Suprapubic skin (tissue), 4 donors: Measurements from ENCODE around the gene ARHGEF28. TPM values are rescaled to one million over a fixed set of nuclear protein-coding genes. Genes with fewer than 3 reads are reported as not detected.

Source experiments
- DNase-seq, 2 donors: peaks; one replicate each; pipeline ENCODE4 v3.0.0-alpha.2; 2019; ENCODE audit warnings: low spot score in 2 of 2
- H3K27ac ChIP-seq: fragments of 200-600 bp; sonication (generic); one replicate; pipeline ENCODE4 v1.5.1; 2019
- H3K27me3 ChIP-seq: fragments of 200-600 bp; sonication (generic); one replicate; pipeline ENCODE4 v1.5.1; 2019
- H3K36me3 ChIP-seq: fragments of 200-600 bp; sonication (generic); one replicate; pipeline ENCODE4 v1.5.1; 2019
- H3K4me1 ChIP-seq: fragments of 200-600 bp; sonication (generic); one replicate; pipeline ENCODE4 v1.5.1; 2019
- H3K4me3 ChIP-seq: fragments of 200-600 bp; sonication (generic); one replicate; pipeline ENCODE4 v1.5.1; 2019; ENCODE audit warnings: mild to moderate bottlenecking
- H3K9me3 ChIP-seq: fragments of 200-600 bp; sonication (generic); one replicate; pipeline ENCODE4 v1.5.1; 2019
- CTCF ChIP-seq, 2 donors: fragments of 200-600 bp in 1 of 2; fragments of 450-650 bp in 1 of 2; sonication (generic) in 1 of 2; IDR thresholded peaks; one replicate each; pipeline ENCODE4 v1.5.1; 2016 to 2019; ENCODE audit warnings: antibody characterized with exemption in 2 of 2, mild to moderate bottlenecking in 1 of 2, moderate library complexity in 1 of 2
- EP300 ChIP-seq: sonication (generic); formaldehyde crosslinking; IDR thresholded peaks from one replicate; pipeline ENCODE4 v1.6.1; 2017; ENCODE audit warnings: antibody characterized with exemption
- POLR2A ChIP-seq, 2 donors: fragments of 450-650 bp; IDR thresholded peaks; one replicate each; pipeline ENCODE4 v1.6.1; 2017; ENCODE audit warnings: antibody characterized with exemption in 2 of 2, mild to moderate bottlenecking in 2 of 2, moderate library complexity in 2 of 2
- POLR2AphosphoS5 ChIP-seq, 3 donors: sonication (generic); formaldehyde crosslinking; IDR thresholded peaks; one replicate each; pipeline ENCODE4 v1.6.1; 2017; ENCODE audit warnings: antibody characterized with exemption in 3 of 3
- WGBS: methylation state at CpG from one replicate; pipeline ENCODE4 v1.1.5; 2018; 5-methylcytosine and 5-hydroxymethylcytosine counted together
- total RNA-seq, 4 donors: library from RNA; depleted of rRNA; stranded (reverse); fragments of >200 nt; gene quantifications; one replicate each; pipeline ENCODE4 v1.1.0, GENCODE V29; 2016

The ARHGEF28 gene
- total RNA-seq, 4 donors from 2014 or later: 25.6 to 104 (median 39.1) TPM

- TF ChIP-seq CTCF (IDR thresholded peaks at IDR 0.05) (no peak), EP300 (no peak), POLR2A (IDR thresholded peaks at IDR 0.05) (no peak), POLR2AphosphoS5 (IDR thresholded peaks at IDR 0.05) (no peak)
- Histone ChIP-seq H3K9me3 (no peaks in the 10 kb centered on the region), H3K4me1 (no peaks in the 10 kb centered on the region), H3K36me3 (no peaks in the 10 kb centered on the region), H3K27me3 (no peaks in the 10 kb centered on the region), H3K27ac (no peak overlapping the region), H3K4me3 (no peak overlapping the region)
- WGBS: 91% methylated on average over 2 of the region's 2 CpGs
- DNase-seq: no peak
Observed at GRCh38 chr5:73968246-73968645, 342.2 kb downstream of the ARHGEF28 start.

GRCh38 chr5:73968729-73969128 is 342.7 kb downstream of the ARHGEF28 start:
- Histone ChIP-seq H3K9me3 (no peaks in the 10 kb centered on the region), H3K4me3 (no peak overlapping the region), H3K27ac (no peak overlapping the region), H3K36me3 (no peaks in the 10 kb centered on the region), H3K4me1 (no peaks in the 10 kb centered on the region), H3K27me3 (no peaks in the 10 kb centered on the region)
- DNase-seq: no peak
- 56% methylated on average over 8 of the region's 8 CpGs for WGBS
- no peak for TF ChIP-seq POLR2AphosphoS5 (IDR thresholded peaks at IDR 0.05)
- TF ChIP-seq EP300: no peak
- no peak for TF ChIP-seq POLR2A (IDR thresholded peaks at IDR 0.05)

- no peaks in the 10 kb centered on the region for H3K27me3 ChIP-seq
- no peak for DNase-seq
- H3K27ac ChIP-seq: no peak overlapping the region
- no peak overlapping the region for H3K4me3 ChIP-seq
- no peaks in the 10 kb centered on the region for H3K4me1 ChIP-seq
- WGBS: 34% methylated on average over 5 of the region's 5 CpGs
- no peaks in the 10 kb centered on the region for H3K9me3 ChIP-seq
- TF ChIP-seq EP300: no peak
- TF ChIP-seq CTCF (IDR thresholded peaks at IDR 0.05): no peak
- no peaks in the 10 kb centered on the region for H3K36me3 ChIP-seq
Observed at GRCh38 chr5:73969195-73970036, 343.4 kb downstream of the ARHGEF28 start.

GRCh38 chr5:73971326-73971725 is 345.3 kb downstream of the ARHGEF28 start:
- no peaks in the 10 kb centered on the region for H3K36me3 ChIP-seq
- no peaks in the 10 kb centered on the region for H3K4me1 ChIP-seq
- 90% methylated on average over 4 of the region's 4 CpGs for WGBS
- H3K4me3 ChIP-seq: no peak overlapping the region
- no peak overlapping the region for H3K27ac ChIP-seq
- H3K9me3 ChIP-seq: no peaks in the 10 kb centered on the region
- no peaks in the 10 kb centered on the region for H3K27me3 ChIP-seq
- DNase-seq: no peak
- TF ChIP-seq POLR2A (IDR thresholded peaks at IDR 0.05) (no peak), CTCF (IDR thresholded peaks at IDR 0.05) (no peak), POLR2AphosphoS5 (IDR thresholded peaks at IDR 0.05) (no peak), EP300 (no peak)

GRCh38 chr5:73973135-73973534 is 347.1 kb downstream of the ARHGEF28 start:
- H3K36me3 ChIP-seq: no peaks in the 10 kb centered on the region
- no peaks in the 10 kb centered on the region for H3K9me3 ChIP-seq
- no peak overlapping the region for H3K4me3 ChIP-seq
- DNase-seq: no peak
- H3K27me3 ChIP-seq: no peaks in the 10 kb centered on the region
- no peaks in the 10 kb centered on the region for H3K4me1 ChIP-seq
- 90% methylated on average over 3 of the region's 3 CpGs for WGBS
- H3K27ac ChIP-seq: no peak overlapping the region
- TF ChIP-seq POLR2AphosphoS5 (IDR thresholded peaks at IDR 0.05): no peak
- TF ChIP-seq EP300: no peak
- TF ChIP-seq POLR2A (IDR thresholded peaks at IDR 0.05): no peak
- TF ChIP-seq CTCF (IDR thresholded peaks at IDR 0.05): no peak
